Activated naive CD8-positive, alpha-beta T cell treated with anti-CD3 and anti-CD28 coated beads, Interleukin-2, amount 50 U/mL, for 16 hours (primary cell): ENCODE data around the gene FKBP14.
"Not testable (repeated sequence)": the region's sequence is repeated elsewhere in the genome, so short reads cannot be mapped to it uniquely, and the experiment has no call there.

Experiments used
- DNase-seq: peaks from one replicate; pipeline ENCODE4 v3.0.0-alpha.2; 2020; ENCODE audit warnings: low read depth, low spot score

FKBP14 gene, protein sequence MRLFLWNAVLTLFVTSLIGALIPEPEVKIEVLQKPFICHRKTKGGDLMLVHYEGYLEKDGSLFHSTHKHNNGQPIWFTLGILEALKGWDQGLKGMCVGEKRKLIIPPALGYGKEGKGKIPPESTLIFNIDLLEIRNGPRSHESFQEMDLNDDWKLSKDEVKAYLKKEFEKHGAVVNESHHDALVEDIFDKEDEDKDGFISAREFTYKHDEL

DNA sequence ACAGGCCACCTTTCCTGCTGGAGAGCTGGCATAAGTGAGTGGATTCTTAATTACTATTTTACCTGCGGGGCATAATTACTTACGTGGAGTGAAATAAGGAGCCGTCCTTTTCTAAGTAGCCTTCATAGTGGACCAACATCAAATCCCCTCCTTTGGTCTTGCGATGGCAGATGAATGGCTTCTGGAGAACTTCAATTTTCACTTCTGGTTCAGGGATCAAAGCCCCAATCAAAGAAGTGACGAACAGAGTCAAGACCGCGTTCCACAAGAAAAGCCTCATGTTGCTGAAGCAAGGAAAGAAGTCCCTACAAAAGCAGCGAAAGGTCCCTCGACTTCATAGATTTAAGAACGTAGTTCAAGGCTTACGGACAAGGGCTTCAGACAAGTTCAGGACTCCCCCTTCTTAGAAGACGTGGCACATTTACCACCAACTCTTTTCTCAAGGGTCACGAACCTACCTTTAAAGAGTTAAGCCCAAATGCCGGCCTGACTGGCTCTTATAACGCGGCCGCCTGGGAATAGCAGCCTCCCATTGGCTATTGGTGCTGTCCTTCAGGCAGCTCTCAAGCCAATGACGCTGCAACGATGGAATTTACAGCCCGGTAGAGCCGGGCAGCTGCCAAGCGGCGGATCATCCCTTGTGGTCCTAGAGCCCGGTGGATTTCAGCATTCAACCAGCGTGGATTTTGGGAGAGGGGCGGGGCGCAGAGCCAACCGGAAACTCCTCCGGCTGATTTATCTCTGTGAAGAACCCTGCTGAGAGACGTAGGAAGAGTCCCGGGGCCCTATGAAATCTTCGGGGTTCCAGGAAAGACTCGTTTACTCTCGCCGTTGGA, at the start of gene FKBP14:
FKBP14 (minus strand) TSS at position 474 of the 836 bp plus-strand sequence; CDS start at position 280, 194 bp downstream.
- peak; percentile 85 for DNase-seq

GRCh38 chr7:30074422-30075030, 48.0 kb upstream of the FKBP14 start:
- no peak for DNase-seq

- no peak for DNase-seq
Observed at GRCh38 chr7:30072735-30073134, 46.2 kb upstream of the FKBP14 start.

DNA sequence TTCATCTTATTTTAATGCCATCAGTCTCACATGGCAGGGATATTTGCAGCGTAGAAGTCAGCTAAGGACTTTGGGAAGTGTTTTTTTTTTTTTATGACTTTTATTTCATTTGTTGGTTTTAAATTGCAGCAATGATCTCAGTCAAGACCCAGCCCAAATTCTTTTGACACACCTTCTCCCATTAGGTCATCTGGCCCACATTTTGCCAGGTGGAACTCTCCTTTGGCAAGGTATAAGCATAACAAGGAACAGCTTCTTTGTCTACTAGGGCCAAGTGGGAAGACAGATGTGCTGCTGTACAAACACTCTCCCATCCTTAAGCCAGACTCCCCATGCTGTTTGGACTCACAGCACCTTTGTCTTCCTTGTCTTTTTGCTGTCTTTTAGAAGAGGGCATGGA, 43.5 kb upstream of the FKBP14 start:
- no peak for DNase-seq

DNA sequence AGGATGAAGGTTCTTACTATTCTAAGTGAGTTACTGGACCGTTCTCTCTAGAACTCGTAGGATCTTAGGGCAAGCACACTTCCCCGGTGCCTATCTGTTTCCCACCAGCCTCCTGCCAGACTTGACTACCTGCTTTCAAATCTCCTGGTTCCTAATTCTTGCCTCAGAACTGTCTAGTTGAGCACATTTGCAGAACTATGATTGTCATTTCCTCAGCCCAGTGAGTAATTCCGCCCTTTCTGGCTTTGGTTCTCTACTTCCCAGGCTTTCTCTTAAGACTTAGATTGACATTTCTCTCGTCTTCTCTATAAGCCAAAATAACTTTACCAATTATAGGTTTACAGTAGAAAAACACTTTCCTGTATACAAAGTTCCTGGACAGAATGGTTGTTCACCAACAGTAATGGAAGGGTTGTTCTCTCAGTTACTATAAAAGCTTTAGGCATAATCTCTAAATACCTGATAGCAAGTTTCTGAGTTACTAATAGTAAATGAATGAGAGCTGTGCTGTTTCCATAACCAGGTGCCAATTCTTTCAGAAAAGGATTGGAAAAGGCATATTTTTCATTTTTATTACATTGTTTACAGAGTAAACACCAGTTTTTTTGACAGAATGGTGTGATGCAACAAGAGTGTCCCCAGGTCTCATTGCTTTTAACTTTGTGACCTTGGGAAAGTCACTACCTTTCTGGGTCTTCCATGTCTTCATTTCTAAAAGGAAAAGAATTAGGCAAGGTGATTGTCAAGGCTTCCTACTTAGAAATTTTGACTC, 42.8 kb upstream of the FKBP14 start:
- DNase-seq: no peak

GRCh38 chr7:30068117-30068516, 41.6 kb upstream of the FKBP14 start:
- no peak for DNase-seq

DNA sequence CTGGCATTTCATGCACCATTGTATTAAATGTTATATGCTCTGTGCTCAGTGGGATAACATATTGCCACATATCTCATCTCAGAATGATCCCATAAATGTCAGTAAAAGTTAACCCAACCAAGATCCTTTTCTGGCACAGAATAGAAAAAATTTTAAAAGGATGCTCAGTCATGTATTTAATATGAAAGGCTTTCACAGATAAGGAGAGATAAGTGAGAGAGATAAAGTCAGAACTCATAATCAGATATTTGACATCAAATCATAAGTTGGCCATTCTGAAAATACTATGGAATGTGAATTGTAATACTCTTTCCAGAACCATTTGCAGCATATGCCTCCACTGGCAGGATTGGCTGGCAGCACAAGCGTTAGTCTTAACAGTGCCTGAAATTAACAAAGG, 40.2 kb upstream of the FKBP14 start:
- no peak for DNase-seq

DNA sequence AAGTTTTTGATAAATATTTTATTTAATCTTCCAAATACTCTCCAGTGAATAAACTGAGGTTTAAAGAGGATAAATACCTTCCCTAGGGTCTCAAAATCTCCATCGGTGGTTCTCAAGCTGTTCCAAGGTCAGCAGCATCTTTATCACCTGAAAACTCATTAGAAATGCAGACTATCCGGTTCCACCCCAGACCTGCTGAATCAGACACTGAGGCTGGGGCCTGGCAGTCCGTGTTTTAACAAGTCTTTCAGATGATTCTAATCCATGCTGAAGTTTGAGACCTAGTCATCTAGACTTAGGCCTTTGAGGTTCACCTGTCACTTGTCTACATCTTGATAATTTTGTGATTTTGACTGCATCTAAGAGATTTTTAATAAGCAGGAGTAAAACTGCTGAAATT, 39.2 kb upstream of the FKBP14 start:
- no peak for DNase-seq

DNA sequence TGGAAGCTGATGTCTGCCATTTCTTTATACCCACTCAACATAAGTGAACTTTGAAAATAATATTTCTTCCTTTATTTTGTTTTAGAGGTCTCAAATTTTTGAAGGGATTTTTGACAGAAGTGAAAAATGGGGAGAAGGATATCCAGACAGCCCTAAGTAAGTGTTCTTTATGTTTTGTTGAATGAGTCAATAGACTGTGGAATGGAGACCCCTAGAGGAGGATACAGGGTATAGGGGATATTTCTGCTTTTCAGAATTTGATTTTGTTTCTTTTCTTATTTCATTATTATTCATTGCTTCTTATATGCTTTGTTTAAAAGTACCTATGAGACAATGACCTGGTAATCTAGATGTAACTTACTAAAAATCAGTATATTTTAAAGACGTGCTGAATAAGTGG, 36.1 kb upstream of the FKBP14 start:
- no peak for DNase-seq

GRCh38 chr7:30061786-30062185, 35.3 kb upstream of the FKBP14 start:
- not testable (repeated sequence) for DNase-seq

DNA sequence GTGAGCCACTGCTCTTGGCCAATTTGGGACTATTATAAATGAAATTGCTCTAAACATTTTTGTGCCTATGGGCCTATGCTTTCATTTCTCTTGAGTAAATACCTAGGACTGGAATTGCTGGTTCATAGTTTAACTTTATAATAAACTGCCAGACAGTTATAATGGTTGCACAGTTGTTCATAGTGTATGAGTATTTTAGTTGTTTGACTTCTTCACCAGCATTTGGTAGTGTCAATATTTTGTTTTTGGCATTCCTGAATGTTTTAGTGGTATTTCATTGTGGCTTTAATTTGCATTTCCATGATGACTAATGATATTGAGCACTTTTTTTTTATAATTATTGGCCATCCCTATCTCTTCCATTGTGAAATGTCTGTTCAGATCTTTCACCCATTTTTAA, 31.2 kb upstream of the FKBP14 start:
- DNase-seq: no peak

DNA sequence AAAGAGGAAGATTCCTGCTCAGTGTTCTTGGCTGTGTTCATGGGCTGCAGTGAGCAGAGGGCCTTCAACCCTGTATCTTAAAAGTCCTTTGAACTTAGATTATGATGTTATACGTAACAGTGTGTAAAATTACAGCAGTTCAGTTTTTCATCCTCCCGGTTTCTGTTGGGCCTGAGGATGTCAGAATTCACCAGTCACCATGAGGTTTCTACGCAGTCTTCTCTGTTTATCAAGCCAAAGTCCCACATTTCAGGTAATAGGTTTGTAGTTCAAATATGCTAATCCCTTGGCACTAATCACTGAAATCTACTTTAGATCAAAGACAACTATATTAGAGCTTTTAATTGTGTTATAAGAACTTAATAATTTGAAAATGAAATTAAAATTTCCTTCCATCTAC, 26.6 kb upstream of the FKBP14 start:
- no peak for DNase-seq

GRCh38 chr7:30049173-30049572, 22.7 kb upstream of the FKBP14 start:
- DNase-seq: no peak

DNA sequence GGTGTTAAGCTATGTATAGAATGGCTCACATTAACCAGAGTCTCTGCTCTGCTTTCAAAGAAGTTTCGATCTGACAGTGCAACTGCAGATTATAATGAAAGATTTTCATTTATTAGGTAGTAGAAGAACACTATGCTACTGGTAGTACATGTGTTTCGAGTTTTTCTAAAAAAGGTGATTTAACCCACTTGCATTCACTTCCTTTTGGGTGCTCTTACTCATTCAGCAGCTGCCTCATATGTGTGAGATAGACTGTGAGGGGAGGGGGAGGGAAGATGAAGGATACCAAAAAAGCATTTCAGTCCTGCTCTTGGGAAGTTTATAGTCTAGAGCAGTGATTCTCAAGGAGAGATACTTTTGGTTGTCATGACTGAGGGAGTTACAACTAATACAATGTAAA, 22.1 kb upstream of the FKBP14 start:
- no peak for DNase-seq

DNA sequence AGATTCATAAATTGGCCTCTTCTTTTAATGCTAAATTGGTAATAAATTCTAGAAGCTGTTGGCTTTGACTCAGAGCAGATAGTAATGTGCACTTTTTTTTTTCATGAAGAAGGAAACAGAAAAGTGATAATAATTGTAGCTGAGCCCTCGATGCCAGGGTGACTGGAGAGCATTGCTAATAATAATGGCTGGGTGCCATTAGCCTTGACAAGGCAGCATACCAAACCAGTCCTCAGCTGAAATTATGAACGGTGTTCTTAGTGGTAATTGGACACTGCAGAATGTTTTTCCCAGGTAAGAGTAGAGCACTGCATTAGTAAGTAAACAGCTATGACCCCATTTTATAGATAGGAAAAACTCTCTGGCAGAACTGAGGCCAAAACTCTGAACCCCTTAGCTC, 20.6 kb upstream of the FKBP14 start:
- no peak for DNase-seq

DNA sequence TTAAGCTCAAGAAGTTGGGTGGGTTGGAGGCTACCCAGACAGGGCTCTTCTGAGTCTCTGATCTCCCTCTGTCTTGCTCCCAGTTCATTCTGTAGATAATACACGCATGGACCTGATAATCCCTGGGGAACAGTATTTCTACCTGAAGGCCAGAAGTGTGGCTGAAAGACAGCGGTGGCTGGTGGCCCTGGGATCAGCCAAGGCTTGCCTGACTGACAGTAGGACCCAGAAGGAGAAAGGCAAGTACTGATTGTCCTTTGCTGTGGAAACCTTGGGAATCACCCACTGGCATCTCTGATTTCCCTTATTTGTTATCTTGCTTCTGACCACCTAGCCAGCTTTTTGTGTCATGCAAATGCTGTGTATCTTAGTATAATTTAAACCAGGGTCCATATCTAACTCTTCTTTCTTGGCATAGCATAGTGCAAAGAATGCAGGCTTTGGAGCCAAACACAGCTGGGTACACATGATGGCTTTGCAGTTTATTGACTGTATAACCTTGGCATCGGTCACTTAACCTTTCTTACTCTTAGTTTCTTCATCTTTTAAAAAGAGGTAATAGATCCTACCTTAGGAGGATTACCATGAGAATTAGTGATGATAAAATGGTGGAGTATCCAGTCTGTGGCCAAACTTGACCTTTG, 19.7 kb upstream of the FKBP14 start:
- no peak for DNase-seq

DNA sequence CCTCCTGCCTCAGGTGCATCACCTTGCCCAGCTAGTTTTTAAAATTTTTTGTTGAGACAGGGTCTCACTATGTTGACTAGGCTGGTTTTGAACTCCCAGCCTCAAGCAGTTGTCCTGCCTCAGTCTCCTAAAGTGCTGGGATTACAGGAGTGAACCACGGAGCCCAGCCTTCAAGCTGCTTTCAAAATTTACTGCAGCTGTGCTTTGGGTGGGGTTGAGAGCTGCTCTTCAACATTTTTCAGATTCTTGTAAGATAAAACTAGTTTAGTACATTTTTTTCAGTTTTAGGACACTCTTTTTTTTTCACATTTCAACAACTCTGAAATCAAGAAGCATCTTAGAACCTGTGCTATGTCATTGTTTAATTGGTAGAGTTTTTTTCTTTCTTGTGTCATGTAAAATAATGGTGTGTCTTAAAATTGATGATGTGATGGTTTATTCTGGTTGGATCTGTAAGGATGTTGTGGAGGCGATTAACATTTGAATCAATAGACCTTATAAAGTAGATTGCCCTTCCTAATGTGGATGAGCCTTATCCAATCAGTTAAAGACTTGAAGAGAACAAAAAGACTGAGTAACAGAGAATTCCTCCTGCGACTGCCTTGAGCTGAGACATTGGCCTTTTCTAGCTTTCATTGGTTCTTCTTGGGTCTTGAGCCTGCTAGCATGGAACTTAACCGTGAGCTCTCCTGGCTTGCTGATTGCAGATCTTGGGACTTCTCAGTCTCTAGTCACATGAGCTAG, 15.2 kb upstream of the FKBP14 start:
- no peak for DNase-seq

GRCh38 chr7:30040938-30041337, 14.4 kb upstream of the FKBP14 start:
- DNase-seq: no peak

GRCh38 chr7:30038196-30038980, 11.9 kb upstream of the FKBP14 start:
- DNase-seq: no peak

GRCh38 chr7:30036220-30036619, 9.7 kb upstream of the FKBP14 start:
- no peak for DNase-seq
